ENCODE data around the gene KIF5B. TPM values are rescaled to one million over a fixed set of nuclear protein-coding genes. Genes with fewer than 3 reads are reported as not detected.

The KIF5B gene
- total and polyA plus RNA-seq, 2 of the 8 experiments (the other 6 are each of a cell fraction or from before 2014, with no cell fraction given), result 9.8 to 68.4 TPM

GRCh38 chr10:31999070-31999660 lies 57.1 kb downstream of the KIF5B start (continued):
- TF ChIP-seq CHD7 (IDR thresholded peaks at IDR 0.05; ENCODE audit: insufficient replicate concordance, low read length) (no peak), SIX5 (IDR thresholded peaks at IDR 0.05; ENCODE audit: low read depth, low read length) (no peak), PHF8 (conservative IDR thresholded peaks at IDR 0.05; ENCODE audit: low read depth, low read length) (no peak), TAF7 (optimal IDR thresholded peaks at IDR 0.05; ENCODE audit: borderline replicate concordance, low read depth, low read length) (no peak), EGR1 (IDR thresholded peaks at IDR 0.05; ENCODE audit: borderline replicate concordance, low read depth, low read length) (no peak), BCL11A (IDR thresholded peaks at IDR 0.05; ENCODE audit: low read depth in 2 of 2, low read length in 2 of 2) (no peak), SP4 (IDR thresholded peaks at IDR 0.05; ENCODE audit: low read length) (no peak), EZH2 (IDR thresholded peaks at IDR 0.05; ENCODE audit: low read depth, low read length, severe bottlenecking) (no peak), JUN (IDR thresholded peaks at IDR 0.05; ENCODE audit: low read depth, low read length) (no peak), SP1 (IDR thresholded peaks at IDR 0.05; ENCODE audit: low read depth, low read length) (no peak)
